Islet of Langerhans (tissue), 1 donor: ENCODE results near the gene ATL2.
"Not testable (repeated sequence)": the region's sequence is repeated elsewhere in the genome, so short reads cannot be mapped to it uniquely, and the experiment has no call there.

ENCODE experiments used
- FAIRE-seq: peaks from one replicate; lab custom pipeline; 2011; peaks lifted over from hg19 to GRCh38; lab: Jason Lieb, UNC

The ATL2 gene

DNA sequence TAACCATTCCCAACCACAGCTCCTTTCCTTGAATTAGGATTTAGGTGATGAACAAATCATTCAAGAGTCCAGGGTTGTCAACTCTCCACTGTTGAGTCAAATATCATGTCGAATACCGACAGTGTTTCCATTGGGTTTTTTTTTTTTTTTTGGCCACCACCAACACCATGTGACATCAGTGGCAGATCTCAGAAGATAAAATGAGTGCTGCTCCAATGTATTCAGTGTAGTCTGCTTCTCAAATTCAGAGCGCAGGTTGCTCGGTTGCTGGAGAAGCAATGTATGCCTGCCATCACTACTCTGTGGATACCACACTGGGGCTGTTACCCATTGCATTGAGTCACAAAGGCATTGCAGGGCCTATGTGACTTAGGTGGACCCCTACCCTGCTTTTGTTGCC is 10.8 kb upstream of the ATL2 start:
- no peak for FAIRE-seq

DNA sequence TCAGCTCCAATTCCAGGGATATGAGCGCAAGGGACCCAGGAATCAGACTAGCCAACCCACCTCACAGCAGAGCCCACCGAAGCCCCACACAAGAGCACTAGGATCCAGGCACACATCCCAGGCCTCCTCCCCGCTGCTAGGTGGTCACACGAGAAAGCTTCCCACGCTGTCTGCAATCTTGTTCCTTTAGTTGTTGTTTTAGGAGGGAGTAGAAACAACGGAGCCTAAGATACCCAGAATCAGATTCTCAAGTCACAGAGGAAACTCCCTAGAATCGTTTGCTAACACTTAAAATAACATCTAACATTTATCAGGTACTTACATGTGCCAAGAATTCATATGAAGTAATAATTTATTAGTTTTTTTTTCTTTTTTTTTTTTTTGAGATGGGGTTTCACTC is 9.7 kb upstream of the ATL2 start:
- FAIRE-seq, result no peak

DNA sequence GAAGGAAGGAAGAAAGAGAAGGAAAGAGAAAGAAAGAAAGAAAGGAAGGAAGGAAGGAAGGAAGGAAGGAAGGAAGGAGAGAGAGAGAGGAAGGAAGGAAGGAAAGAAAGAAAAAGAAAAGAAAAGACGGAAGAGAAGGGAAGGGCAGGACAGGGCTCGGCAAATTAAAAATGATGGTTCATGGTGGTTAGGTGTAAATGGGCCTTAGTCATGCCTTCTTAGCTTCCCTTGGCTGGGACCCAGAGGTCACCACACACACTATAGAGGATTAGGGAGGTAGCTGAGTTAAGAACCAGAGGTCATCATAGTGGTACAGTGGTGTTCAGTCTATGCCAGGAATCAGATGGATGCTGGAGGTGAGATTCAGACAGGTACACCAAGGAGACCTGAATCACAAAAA is 9.3 kb upstream of the ATL2 start:
- no peak for FAIRE-seq

DNA sequence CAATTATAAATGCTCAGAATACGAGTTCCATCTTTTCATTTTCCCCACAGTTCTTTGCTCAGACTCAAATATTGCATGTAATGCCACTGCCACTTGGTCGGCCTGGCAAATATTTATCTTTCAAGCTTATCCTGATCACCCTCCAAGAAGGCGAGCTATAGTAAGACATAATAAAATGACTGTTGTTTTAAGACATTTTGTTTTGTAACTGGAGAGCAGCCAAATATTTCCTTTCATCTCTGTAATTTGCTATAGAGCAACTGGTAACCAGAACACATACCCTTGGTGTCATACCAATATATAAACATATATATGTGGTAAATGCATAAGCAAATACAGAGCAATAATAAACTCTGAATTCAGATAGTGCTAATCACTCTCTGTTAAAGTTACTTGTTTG is 7.3 kb upstream of the ATL2 start:
- no peak for FAIRE-seq

DNA sequence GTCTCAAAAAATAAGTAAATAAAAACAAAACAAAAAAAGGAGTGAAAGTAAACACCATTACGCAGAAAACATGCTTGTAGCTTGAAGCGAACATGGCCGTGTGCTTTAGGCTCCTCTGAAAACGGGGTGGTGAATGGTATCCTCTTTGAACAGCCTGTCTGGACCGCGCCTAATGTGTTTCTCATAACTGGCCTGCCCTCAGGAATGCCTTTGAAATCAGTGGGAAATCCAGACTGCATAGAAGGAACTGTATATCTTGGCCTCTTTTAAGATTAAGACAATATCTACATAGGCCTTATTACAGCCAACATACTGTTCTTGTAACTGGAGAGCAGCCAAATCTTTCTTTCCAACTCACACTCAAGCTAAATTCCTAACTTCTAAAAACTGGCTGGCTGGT is 6.7 kb upstream of the ATL2 start:
- FAIRE-seq, result not testable (repeated sequence)

DNA sequence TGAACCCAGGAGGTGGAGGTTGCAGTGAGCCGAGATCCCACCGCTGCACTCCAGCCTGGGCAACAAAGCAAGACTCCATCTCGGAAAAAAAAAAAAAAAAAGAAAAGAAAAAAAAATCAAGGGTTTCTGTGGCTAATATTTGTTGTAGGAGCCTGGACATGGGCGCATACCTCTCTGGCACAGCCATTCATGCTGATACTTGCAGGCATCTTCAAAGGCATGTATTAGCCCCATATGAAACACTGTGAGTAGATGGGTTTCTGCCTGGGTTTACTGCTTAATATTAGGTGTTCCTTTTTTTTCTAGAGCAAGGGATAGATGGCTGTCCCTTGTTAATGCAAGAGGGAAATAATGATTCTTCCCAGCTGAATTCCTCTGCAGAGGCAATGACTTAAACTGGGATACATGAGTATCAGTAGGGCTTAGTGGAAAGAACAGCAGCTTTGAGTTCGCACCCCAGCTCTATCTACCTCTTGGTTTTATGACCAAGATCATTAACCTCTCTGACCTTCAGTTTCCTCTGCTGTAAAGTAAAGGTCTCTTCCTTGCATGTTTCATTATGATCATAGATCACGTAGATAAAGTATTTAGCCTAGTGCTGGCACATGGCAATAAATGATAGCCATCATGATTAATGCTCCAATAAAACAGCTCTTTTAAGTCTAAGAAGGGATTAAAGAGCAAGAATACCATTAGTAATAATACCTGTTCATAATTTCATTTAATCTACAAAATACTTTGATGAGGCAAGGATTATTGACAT is 4.5 kb upstream of the ATL2 start:
- FAIRE-seq, result no peak

DNA sequence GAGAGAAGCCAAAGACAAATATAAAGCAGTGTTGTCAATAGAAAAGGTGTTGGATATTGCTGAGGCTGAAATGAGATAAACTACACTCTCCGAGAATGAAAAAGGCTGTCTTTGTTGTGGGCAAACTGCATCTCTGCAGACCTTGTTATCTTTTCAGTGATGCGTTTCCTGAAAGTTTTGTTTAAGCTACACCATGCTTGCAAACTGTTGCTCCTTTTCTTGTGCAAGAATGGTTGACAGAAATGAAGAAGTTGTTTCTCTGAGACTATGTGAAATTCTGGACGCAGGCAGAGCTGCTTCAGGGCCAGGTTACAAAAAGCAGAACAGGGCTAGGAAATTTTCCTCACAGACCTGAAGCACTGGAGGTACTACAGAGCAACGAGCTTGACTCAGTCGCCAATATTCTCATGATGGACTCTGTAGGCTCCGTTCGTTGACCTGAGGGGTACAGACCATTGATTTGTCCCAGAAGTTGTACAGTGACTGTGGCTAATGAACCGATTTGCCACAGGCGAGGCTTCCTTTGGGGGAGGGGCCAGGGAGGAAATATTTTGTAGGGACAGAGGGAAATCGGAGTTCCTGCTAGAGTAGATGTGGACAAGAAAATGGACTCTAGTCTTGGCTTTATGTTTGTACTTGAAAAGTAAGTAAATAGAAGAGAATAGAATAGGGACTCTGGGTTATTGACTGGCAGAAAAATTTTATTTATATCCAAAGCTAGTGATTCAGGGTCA is 3.5 kb upstream of the ATL2 start:
- no peak for FAIRE-seq

DNA sequence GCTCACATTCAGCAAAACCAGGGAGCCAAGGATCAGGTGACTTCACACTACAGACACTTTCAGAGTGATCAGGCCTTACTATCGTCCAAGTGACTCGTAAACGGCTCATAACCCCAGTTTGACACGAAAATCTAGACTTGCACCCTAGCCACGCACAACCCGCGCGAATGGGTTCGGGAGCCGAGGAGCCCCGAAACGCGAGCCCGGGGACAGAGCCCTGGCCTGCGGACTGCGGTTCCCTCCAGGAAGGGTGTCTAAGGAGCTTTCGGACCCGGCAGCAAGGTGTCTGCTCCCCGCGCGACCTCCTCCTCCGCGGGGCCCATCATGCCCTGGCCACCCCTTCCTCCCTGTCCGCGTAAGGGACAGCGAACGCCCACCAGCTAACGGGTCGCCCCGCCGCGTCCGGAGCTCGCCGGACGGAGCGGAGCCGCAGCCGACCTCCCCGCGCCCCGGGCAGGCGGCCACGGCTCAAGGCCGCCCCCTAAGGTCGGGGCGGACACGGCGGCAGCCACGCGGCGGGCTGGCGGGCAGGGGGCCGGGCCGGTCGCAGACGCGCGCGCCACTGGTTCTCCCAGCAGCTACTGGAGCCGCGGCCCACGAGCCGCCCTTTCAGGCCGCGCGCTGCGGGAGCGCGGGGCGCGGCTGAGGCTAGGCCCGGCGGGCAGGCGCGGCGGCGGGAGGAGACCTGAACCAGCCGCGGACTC is 575 bp downstream of the ATL2 start:
- no peak for FAIRE-seq

DNA sequence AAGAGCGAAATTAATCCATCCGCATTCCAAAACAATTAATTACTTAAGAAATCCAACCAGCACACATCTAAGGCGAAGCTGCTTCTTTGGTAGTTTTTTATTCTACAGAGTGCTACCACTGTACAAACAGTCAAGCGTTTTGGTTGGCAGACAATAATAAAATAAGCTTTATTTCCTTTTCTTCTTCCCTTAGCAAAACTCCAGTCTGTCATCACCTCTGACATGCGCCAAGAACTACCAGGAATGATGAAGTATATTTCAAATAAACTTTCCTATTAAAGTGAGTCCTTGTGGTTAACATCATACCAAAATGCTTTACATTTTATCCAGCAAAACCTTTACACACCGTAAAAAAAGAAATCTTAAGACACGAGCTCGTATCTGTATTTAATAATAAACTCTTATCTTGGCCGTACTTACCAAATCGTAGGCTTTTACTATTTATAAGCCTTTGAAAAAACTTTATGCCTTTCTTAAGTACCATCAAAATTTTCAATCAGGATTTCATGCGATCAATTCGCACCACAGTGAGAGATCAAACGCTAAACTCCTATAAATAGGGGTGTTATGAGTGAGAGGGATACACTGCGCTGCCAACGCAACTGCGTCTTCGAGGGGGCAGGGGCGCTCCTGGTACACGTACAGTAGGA is 1.3 kb downstream of the ATL2 start:
- no peak for FAIRE-seq

DNA sequence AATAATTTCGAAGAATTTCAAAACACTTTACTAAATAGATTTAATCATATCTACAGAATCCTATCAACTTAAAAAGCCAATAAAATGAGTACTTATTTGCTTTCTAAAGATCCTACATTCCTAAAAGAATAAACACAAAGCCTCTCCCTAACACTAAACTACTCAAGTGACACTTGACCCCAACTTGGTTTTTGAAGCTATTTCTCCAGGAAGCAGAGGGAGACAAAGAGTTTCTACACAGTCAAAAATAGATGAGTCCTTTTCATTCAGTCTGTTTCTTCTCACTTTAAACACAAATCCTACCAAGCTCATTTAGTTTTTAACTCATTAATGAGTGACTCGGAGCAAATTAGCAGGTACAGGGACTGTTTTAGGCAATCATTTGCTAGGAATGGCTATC is 2.1 kb downstream of the ATL2 start:
- FAIRE-seq, result no peak

DNA sequence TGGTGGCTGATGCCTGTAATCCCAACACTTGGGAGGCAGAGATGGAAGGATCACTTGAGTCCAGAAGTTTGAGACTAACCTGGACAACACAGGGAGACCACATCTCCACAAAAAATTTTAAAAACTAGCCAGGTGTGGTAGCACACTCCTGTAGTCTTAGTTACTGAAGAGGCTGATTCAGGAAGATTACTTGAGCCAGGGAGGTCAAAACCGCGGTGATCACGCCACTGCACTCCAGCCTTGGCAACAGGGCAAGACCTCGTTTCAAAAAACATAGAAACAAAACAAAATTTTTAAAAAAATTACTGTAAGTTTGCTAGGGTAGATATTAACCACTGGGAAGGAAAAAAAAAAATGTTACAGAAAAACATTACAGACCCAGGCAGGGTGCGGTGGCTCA is 5.8 kb downstream of the ATL2 start:
- FAIRE-seq, result no peak

DNA sequence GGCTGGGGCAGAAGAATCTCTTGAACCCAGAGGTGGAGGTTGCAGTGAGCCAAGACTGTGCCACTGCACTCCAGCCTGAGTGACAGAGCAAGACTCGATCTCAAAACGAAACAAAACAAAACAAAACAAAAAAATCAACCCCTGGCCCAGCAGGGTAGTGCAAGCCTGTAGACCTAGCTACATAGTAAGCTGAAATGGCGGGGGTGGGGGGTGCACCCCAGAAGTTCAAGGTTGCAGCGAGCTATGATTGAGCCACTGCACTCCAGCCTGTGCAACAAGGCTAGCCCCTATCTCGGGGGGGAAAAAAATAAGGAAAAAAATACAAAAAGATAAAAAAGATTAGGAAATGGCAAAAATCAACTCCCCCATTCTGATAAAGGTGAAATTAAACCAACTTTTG is 6.4 kb downstream of the ATL2 start:
- FAIRE-seq, result no peak

DNA sequence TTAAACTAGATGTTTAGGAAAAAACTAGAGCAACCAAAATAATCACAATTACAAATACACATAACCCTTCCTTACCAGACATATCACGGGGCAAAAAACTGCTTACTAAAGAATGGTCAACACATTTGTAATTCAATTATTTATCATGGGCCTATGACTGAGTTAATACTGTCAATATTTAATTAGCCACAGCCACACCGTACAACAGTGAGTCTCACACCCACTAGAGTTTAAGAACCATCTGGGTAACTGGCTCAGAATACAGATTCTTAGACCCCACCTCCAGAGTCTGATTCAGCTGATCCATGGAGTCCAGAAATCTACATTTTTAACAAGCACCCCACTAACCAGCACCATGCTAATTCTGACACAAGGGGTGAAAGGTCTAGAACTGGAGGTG is 14.8 kb downstream of the ATL2 start:
- no peak for FAIRE-seq

DNA sequence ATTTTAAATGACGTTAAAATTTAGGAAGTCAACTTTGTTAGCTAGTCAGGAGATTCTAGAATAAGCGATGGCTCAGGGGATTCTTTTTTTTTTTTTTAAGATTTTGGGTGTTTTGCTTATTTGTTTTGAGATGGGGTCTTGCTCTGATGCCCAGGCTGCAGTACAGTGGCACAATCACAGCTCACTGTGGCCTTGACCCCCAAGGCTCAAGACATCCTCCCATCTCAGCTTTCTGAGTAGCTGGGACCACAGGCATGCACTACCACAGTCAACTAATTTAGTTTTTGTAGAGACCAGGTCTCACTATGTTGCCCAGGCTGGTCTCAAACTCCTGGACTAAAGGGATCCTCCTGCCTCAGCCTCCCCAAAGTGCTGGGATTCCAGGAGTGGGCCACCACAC is 16.9 kb downstream of the ATL2 start:
- FAIRE-seq, result no peak

DNA sequence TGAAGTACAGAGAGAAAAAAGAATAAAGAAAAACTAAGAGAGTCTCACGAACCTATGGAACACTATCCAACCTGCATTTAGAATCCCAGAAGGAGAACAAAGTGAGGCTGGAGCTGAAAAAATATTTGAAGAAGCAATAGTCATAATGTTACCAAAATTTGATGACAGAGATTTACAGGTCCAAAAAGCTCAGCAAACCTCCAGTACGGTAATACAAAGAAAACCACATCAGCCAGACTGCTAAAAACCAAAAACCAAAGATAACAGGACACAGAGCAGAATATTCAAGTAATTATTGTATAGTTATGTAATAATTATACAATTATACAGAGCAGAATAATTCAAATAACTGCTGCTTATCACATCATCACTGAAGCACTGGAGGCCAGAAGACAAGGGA is 23.7 kb downstream of the ATL2 start:
- no peak for FAIRE-seq

DNA sequence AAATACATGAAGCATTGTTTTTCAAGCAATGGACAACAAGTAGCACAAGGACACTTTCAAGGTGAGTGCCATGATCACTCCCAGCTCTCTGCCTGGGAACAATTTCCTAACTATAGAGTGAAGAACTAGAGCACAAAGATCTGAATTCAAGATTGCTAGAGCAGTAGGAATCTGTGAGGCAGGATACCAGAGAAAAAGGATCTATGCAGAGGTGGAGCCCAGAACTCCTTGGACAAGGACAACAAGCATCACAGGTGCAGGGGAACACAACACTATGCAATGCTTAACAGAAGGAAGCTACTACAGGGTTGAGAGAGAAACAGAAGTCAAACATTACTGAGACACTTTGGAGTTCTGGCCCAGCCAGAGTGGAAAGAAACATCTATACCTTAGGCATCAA is 24.7 kb downstream of the ATL2 start:
- no peak for FAIRE-seq

DNA sequence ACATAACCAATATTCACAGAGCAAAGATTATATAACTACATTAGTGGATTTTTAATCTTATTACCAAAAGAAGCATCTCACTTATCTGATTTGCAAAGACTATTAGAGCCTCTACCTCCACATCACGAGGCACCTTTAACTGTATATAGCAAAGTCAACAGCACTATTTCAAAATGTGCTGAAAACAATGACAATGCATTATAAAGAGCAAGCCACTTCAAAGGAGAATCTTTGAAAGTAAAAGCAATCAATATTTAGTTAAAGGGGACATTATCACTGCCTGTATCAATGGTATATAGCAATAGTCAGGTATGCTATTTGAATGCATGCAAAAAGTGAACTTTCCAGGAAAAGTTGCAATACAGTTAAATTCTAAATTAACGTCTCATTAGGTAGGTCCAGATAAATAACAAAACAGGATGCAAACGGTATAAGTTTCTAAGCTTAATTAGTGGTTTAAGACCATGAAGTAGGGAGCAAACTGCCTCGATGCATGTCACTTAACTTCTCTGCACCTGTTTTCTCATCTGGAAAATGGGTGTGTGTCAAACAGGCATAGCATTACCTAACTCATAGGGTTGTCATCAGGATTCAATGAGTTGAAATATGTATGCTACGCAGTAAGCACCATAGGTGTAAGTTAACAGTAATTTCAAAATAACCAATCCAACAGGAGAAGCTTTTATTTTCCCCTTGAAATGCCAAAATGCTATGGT is 31.6 kb downstream of the ATL2 start:
- FAIRE-seq, result no peak

DNA sequence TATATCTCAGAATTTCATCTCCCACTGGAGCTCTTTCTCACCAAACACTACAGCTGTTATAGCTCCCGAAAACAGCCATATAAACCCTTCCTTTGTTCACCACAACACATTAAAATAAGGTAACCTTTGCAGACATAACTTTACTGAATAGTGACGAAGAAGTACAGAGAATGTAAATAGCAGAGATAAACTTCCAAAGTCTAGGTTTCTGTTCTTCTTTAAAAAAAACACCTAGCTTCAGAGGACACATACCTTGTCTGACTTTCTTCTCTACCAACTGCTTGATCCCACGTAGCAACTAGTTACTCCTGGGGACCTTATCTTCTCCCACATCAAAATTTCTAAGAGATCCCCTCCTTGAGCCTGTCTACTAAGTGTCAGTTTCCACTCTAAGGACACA is 32.3 kb downstream of the ATL2 start:
- FAIRE-seq, result no peak

DNA sequence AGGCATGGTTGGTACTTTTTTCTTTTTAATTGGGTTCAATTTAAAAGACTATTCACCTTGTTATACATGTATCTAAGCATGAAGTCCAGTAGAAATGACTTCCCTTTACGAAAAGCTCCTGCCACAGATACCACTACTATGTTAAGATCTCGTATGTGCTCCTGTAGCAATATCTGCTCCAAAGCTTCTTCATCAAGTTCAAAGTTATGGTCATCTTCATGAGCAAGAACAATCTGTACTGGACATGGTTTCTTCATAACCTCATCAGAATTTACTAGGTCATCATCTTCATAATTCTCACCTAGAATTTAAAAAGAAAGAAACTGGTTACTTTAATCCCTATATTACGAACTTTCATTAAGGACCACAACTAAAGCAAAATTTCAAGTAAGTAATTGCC is 33.9 kb downstream of the ATL2 start:
- no peak for FAIRE-seq

DNA sequence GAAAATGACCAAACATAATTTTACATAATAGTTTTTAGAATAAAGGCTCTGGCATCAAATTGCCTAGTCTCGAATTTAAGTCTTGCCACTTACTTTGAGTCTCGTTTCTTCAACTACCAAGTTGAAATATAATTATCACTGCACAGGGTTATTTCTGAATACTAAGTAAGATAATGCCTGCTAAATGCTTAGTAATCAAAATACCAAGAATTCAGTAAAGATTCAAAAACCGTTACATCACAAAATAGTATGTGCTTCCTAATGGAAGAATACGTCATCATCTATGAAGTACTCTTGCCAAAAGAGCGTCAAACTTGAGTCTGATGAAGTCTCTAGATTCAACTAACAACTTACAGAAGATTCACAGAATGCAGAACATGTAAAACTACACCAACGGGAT is 40.5 kb downstream of the ATL2 start:
- no peak for FAIRE-seq

DNA sequence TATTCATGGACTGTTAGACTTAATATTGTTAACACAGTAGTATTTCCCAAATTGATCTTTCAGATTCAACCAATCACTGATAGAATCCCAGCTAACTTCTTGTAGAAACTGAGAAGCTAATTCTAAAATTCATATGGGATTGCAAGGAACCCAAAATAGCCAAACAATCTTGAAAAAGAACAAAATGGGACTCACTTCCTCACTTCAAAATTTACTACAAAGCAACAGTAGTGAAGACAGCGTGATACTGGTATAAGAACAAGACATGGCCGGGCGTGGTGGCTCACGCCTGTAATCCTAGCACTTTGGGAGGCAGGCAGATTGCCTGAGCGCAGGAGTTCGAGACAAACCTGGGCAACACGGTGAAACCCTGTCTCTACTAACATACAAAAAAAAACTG is 46.3 kb downstream of the ATL2 start:
- no peak for FAIRE-seq

DNA sequence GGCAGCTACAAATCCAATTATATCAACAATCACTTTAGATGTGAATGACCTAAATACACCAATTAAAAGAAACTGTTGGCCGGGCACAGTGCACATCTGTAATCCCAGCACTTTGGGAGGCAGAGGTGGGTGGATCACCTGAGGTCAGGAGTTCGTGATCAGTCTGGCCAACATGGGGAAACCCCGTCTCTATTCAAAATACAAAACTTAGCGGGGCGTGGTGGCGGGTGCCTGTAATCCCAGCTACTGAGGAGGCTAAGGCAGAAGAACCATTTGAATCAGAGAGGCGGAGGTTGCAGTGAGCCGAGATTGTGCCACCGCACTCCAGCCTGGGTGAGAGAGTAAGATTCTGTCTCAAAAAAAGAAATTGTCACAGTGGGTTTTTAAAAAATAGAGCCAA is 49.5 kb downstream of the ATL2 start:
- FAIRE-seq, result no peak
